ENCODE results near the gene TPI1.
"Not testable (repeated sequence)": the region's sequence is repeated elsewhere in the genome, so short reads cannot be mapped to it uniquely, and the experiment has no call there.

TPI1 gene

GRCh38 chr12:6869049-6870021 lies 2.0 kb downstream of the TPI1 start:
- TF ChIP-seq CTCF (conservative IDR thresholded peaks at IDR 0.05; ENCODE audit: low read depth, low read length), result peak; percentile 93
- peak overlapping the region; percentile 94 for H3K4me3 ChIP-seq (ENCODE audit: low read length)
- no peak for DNase-seq (ENCODE audit: low read depth)

GRCh38 chr12:6870304-6870703 lies 3.0 kb downstream of the TPI1 start:
- DNase-seq (ENCODE audit: low read depth), result not testable (repeated sequence)

GRCh38 chr12:6871052-6871957 lies 4.0 kb downstream of the TPI1 start:
- H3K4me3 ChIP-seq (ENCODE audit: low read length), result peak overlapping the region; percentile 78
- no peak for DNase-seq (ENCODE audit: low read depth)
- no peak for TF ChIP-seq CTCF (conservative IDR thresholded peaks at IDR 0.05; ENCODE audit: low read depth, low read length)

More at GRCh38 chr12:6870304-6870703, 3.0 kb downstream of the TPI1 start:
- not testable (repeated sequence) for H3K4me3 ChIP-seq (ENCODE audit: low read length)

GRCh38 chr12:6872073-6873048 lies 5.0 kb downstream of the TPI1 start:
- DNase-seq (ENCODE audit: low read depth), result no peak
- TF ChIP-seq CTCF (conservative IDR thresholded peaks at IDR 0.05; ENCODE audit: low read depth, low read length), result peak; percentile 97

GRCh38 chr12:6873094-6874014 lies 6.0 kb downstream of the TPI1 start, which contains the start of gene SPSB2:
TSS of gene SPSB2 (minus strand) at chr12:6873303. CDS start at chr12:6872901, 402 bp downstream.
- peak; percentile 84 for DNase-seq (ENCODE audit: low read depth)
- H3K4me3 ChIP-seq (ENCODE audit: low read length), result peak within 1 kb of the TSS; percentile 78
- no peak for TF ChIP-seq CTCF (conservative IDR thresholded peaks at IDR 0.05; ENCODE audit: low read depth, low read length)

More at GRCh38 chr12:6872073-6873048, 5.0 kb downstream of the TPI1 start:
- peak overlapping the region; percentile 78 for H3K4me3 ChIP-seq (ENCODE audit: low read length)

- peak overlapping the region; percentile 78 for H3K4me3 ChIP-seq (ENCODE audit: low read length)
- DNase-seq (ENCODE audit: low read depth), result not testable (repeated sequence)
Measured at GRCh38 chr12:6874015-6874368, 6.7 kb downstream of the TPI1 start.

GRCh38 chr12:6879824-6880223 lies 12.5 kb downstream of the TPI1 start:
- H3K4me3 ChIP-seq (ENCODE audit: low read length); DNase-seq (ENCODE audit: low read depth): not testable (repeated sequence)
